GM20431 (cell line): ENCODE results near the gene MBD6.
"Not testable (repeated sequence)": the region's sequence is repeated elsewhere in the genome, so short reads cannot be mapped to it uniquely, and the experiment has no call there.

Experiments used
- in situ Hi-C: fragments of 300-500 bp; cut with MseI, MboI; formaldehyde crosslinking; loops from one replicate; pipeline ENCODE4 v1.15.0; 2020; ENCODE audit warnings: low sequenced_read_pairs; ENCODE audit not compliant: unreplicated experiment

The MBD6 gene

DNA sequence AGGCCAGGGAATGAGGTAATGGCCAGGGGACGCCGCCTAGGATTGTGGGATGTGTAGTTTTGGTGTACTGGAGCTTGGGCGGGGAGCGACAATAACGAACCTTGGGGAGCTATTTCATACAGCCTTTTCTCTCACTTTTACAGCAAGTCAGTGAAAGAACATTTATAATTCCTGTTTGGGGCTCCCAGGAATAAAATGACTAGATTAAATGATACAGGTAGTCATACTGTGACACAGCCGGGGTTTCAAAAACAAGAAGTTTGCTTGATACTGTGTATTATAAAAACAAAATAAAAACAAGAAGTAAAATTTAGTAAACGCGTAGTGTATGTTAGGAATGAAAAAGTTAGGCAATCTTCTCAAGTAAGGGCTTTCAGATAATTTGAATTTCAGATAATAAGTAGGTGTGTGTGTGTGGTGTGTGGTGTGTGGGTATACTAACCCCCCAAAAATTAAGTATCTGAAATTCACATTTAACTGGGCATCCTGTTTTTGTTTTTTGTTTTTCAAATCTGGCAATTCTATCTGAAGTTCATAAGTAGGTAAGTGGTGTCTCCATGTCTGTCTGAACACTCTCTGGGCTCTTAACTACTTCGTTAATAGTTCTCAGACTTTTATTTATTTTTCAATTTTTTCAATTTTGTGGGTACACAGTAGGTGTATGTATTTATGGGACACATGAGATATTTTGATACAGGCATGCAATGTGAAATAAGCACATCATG lies 24.8 kb downstream of the MBD6 start:
- in situ Hi-C loops, result no loop called here

- in situ Hi-C loops, result no loop called here
These were observed 25.3 kb downstream of the MBD6 start for GRCh38 chr12:57548013-57548315.

DNA sequence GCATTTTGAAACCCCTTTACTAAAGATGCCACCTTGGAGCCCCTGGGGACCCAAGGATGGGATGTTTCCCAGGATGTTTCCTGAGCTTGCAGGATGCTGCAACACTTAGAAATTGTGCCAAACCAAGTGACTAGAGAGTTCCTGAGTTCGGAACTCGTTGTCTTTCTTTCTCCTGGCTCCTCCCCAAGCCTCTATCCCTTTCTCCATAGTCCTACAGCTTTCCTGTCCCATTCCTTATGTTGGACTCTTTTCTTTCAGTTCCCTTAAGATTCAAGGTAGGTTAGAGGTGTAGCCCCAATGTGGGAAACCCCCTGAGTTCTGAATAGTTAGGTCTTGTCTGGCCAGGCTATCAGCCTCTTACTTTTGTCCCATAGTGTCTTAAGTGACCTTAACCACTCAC lies 25.9 kb downstream of the MBD6 start:
- in situ Hi-C loops, result no loop called here

- in situ Hi-C loops, result no loop called here
These were observed 26.7 kb downstream of the MBD6 start for GRCh38 chr12:57549203-57549908.

DNA sequence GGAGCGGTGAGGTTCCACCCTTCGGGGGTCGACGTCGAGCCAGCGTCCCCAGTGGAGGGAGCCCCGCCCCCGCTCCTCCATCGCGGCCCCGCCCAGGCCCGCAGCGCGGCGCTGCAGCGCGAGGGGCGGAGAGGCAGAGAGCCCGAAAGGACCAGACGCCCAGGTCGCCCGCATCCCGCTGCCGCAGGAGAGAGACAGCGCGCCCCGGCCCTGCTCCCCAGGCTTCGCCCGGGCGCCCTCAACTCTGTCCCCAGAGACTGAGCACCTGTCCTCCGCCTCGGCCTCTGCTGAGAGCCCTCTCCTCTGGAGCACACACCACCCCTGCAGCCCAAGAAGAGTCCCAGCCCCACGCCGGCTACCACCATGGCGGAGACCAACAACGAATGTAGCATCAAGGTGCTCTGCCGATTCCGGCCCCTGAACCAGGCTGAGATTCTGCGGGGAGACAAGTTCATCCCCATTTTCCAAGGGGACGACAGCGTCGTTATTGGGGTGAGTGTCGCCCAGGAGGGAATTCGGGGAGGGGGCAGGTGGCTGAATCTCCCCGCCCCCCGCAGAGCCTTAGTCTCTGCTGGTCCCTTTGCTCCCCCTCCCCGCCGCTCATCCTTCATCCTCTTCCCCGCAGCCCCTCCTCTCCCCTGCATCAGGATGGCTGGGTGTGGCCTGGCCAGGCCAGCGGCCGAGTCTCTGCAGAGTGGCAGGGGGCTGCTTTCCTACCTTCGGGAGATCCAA lies 27.5 kb downstream of the MBD6 start, which contains the start of gene KIF5A:
KIF5A (plus strand) TSS at position 136 of the 732 bp plus-strand sequence; CDS start at position 364, 228 bp downstream.
- in situ Hi-C loops, result no loop called here

GRCh38 chr12:57550641-57551549 lies 28.3 kb downstream of the MBD6 start:
- in situ Hi-C loops, result no loop called here

DNA sequence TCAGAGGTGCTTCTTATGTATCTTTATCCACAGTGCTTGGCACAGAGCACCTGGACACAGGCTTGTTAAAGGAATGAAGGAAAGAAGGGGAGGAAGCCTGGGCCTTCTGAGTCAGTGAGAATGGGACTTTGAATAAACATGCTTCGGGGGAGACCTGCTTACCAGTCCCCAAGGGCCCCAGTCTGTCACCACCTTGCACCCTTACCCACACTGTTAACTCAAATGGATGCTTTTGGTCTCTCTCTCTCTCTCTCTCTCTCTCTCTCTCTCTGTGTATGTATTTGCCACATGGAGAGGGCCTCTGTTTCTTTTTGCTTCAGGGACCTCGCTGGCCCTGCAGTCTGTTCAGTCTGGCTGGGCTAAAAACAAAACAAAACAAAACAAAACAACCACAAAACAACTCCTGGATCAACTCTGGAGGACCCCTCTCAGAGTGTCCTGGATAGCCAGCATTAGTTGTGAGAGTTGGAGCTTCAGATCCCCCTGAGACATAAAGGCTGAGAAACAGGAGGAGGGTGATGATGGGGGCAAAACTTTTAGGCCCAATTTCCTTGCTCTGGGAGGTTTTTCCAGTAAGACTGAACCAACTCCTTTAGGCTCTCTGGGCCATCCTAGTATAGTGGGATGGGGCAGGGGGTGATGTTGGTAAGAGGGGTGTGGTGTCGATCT lies 29.1 kb downstream of the MBD6 start:
- in situ Hi-C loops, result no loop called here

GRCh38 chr12:57552306-57552651 lies 29.7 kb downstream of the MBD6 start:
- in situ Hi-C loops, result no loop called here

DNA sequence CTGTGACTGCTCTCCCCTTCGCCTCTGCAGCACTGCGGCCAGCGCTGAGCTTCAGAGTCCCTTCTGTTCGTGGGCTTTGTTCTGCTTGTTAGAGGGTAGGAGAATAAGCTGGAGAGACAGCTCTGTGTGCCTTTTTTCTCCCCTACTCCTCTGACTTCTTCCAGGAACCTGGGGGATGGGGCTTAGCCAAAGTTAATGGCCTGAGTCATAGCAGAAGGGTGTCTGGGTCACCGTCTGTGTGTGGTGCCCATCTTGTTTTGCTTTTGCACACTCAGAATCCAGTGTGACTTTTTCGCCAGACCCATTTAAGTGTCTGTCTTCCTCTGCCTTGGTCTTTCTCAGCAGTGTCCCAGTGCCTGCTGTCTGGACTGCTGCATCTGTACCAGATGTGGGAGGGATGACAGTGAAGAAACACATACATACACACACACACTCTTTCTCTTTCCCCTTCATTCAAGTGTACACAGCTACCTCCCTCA lies 30.2 kb downstream of the MBD6 start:
- in situ Hi-C loops, result no loop called here

DNA sequence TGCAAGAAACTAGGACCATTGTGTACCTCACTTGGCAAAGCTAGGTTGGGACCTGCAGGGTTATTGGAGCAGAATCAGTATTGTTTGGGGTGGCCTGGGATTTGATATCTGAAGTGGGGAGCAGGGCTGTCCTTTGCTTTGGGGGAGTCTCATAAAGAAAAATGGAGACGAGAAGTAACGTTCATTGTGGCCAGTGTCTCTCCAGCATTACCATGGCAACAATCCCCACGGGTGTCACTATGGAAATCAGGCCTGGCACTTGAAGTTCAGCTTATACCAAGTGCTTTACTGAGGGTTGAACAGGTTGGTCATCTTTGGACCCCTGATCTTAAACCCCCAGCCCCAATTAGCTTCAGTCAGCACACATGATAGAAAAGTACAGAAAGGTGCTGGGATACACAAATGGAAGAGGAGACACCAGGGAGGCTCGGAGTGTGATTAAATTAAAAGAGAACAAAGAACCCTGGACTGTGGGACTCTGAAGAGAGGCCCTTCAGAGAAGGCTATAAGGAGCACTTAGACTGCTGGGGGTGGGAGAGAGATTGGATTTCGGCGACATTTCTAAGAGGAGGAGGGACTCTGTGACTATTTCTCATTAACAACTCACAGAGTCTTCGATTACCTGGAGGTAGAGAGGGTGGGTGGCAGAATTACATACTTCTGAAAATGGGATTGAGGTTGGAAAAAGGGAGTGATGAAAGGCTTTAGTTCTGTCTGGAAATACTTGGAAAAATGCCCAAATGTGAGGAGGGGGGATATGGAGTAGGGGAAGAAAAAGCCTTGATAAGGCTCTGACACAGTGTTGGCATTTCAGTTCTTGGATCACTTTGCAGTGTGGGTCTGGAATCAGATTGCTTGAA lies 30.9 kb downstream of the MBD6 start:
- in situ Hi-C loops, result no loop called here

GRCh38 chr12:57554453-57554852 lies 31.8 kb downstream of the MBD6 start:
- in situ Hi-C loops, result no loop called here

GRCh38 chr12:57554897-57555296 lies 32.3 kb downstream of the MBD6 start:
- in situ Hi-C loops, result no loop called here

DNA sequence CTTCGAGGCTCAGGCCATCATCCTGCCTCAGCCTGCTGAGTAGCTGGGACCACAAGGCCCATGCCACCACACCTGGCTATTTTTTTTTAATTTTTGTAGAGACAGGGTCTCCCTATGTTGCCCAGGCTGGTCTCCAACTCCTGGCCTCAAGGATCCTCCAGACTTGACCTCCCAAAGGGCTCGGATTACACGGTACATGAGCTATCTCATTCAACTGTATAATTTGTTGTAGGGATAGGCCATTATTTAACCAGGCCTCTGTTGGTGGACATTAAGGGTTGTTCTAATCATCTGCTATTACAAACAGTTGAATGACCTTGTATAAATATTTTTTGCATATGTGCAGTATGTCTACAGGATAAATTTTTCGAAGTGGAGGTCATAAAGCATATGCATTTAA lies 36.2 kb downstream of the MBD6 start:
- in situ Hi-C loops, result no loop called here

GRCh38 chr12:57560516-57560915 lies 37.9 kb downstream of the MBD6 start:
- in situ Hi-C loops, result no loop called here

DNA sequence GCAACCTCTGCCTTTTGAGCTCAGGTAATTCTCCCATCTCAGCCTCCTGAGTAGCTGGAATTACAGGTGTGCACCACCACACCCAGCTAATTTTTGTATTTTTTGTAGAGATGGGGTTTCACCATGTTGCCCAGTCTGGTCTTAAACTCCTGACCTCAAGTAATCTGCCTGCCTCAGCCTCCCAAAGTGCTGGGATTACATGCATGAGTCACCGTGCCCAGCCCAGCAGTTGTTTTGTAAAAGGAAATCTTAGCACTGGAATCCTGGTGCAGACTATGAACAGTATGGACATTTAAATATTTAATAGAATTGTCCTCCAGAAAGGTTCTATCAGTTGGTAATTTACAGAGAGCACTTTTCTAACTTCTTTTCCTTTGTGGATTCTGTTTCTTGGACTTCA lies 38.5 kb downstream of the MBD6 start:
- in situ Hi-C loops, result not testable (repeated sequence)

DNA sequence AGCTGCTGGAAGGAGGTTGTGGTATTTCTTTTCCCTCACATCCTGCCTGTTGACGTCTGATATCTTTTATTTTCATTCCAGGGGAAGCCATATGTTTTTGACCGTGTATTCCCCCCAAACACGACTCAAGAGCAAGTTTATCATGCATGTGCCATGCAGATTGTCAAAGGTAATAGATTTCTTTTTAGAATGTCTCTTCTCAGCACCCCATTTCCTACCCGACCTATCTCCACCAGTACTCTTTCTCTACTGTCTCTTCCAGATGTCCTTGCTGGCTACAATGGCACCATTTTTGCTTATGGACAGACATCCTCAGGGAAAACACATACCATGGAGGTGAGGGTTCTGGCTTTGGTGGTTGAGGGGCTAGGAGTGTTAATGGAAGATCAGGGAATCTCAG lies 40.7 kb downstream of the MBD6 start:
- in situ Hi-C loops, result no loop called here

DNA sequence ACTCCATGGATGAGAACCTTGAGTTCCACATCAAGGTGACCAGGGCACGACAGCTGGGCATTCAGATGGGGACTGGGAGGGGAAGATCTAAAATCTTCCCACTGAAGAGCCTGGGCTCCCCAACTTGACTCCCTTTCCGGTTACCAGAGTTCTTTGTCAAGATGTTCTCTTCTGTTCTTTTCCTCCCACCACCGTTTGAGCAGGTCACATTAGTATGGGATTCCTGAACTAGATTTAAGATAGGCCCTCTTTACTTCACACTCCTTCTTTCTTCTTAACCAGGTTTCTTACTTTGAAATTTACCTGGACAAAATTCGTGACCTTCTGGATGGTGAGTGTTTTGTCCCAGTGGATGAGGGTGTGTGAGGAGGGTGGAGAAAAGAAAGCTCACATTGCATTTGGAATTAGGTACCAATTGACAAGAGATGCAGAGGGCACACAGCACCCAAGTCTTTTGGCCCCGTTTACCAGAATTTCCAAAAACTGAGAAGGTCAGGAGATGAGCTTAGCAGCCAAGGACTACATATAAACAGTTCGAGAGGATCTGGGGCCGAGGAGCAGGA lies 41.6 kb downstream of the MBD6 start:
- in situ Hi-C loops, result no loop called here

- in situ Hi-C loops, result no loop called here
These were observed 46.2 kb downstream of the MBD6 start for GRCh38 chr12:57568838-57569237.
